Measurements from ENCODE around the gene ADAM17.

DNA sequence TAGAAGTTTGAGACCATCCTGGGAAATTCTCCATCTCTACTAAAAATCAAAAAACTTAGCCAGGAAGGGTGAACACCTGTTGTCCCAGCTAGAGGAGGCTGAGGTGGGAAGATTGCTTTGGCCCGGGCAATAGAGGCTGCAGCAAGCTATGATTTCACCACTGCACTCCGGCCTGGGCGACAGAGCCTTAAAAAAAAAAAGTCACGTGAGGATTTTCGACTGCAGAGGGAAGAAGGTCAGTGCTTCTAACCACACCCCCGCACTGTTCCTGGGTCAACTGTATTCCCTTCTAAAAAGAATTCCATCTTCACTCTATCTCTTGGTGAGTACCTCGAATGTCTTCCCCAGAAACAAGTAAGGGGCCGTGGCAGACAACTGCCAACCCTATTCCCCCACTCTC is 31.3 kb downstream of the ADAM17 start:
- TF ChIP-seq, protein P1, sequence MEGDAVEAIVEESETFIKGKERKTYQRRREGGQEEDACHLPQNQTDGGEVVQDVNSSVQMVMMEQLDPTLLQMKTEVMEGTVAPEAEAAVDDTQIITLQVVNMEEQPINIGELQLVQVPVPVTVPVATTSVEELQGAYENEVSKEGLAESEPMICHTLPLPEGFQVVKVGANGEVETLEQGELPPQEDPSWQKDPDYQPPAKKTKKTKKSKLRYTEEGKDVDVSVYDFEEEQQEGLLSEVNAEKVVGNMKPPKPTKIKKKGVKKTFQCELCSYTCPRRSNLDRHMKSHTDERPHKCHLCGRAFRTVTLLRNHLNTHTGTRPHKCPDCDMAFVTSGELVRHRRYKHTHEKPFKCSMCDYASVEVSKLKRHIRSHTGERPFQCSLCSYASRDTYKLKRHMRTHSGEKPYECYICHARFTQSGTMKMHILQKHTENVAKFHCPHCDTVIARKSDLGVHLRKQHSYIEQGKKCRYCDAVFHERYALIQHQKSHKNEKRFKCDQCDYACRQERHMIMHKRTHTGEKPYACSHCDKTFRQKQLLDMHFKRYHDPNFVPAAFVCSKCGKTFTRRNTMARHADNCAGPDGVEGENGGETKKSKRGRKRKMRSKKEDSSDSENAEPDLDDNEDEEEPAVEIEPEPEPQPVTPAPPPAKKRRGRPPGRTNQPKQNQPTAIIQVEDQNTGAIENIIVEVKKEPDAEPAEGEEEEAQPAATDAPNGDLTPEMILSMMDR (IDR thresholded peaks at IDR 0.05; ENCODE audit: low read length): no peak
- no peak for TF ChIP-seq EZH2 (optimal IDR thresholded peaks at IDR 0.05; ENCODE audit: low read depth, low read length)

All from MM.1S (cell line).